ENCODE measurements around the gene PCDHGB2.

- TF ChIP-seq POLR2A (IDR thresholded peaks at IDR 0.05) (no peak), CTCF (IDR thresholded peaks at IDR 0.05) (no peak), POLR2AphosphoS5 (IDR thresholded peaks at IDR 0.05) (no peak)
Measured at GRCh38 chr5:141322261-141322660, 37.5 kb upstream of the PCDHGB2 start.
